Activated CD8-positive, alpha-beta memory T cell treated with anti-CD3 and anti-CD28 coated beads, Interleukin-2, amount 50 U/mL, for 1 hour (primary cell): ENCODE measurements around the gene CTDP1.
"Not testable (repeated sequence)": the region's sequence is repeated elsewhere in the genome, so short reads cannot be mapped to it uniquely, and the experiment has no call there.

Experiments
- DNase-seq: peaks from one replicate; pipeline ENCODE4 v3.0.0-alpha.2; 2020; ENCODE audit errors: extremely low read depth

CTDP1 gene

DNA sequence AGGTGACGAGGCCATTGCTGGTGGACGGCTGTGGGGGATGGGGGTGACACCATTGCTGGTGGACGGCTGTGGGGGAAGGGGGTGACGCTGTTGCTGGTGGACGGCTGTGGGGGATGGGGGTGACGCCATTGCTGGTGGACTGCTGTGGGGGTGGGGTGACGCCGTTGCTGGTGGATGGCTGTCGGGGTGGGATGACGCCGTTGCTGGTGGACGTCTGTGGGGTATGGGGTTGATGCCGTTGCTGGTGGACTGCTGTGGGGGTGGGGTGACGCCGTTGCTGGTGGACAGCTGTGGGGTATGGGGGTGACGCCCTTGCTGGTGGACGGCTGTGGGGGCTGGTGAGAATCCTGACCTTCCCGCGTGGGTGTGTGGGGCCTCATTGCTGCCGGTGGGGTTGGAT is 47.1 kb downstream of the CTDP1 start:
- no peak for DNase-seq

DNA sequence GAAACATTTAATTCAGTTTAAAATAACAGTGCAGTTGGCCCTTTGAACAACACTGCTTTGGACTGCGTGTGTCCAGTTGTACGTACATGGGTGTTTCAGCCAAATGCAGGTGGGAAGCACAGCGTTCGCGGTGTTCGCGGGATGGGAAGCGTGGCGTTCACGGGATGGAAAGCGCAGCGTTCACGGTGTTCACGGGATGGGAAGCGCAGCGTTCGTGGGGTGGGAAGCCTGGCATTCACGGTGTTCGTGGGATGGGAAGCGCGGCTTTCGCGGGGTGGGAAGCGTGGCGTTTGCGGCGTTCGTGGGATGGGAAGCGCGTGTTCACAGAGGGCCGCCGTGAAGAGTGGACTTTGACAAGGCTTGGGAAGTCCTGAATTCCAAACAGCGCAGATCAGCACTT is 47.6 kb downstream of the CTDP1 start:
- no peak for DNase-seq

DNA sequence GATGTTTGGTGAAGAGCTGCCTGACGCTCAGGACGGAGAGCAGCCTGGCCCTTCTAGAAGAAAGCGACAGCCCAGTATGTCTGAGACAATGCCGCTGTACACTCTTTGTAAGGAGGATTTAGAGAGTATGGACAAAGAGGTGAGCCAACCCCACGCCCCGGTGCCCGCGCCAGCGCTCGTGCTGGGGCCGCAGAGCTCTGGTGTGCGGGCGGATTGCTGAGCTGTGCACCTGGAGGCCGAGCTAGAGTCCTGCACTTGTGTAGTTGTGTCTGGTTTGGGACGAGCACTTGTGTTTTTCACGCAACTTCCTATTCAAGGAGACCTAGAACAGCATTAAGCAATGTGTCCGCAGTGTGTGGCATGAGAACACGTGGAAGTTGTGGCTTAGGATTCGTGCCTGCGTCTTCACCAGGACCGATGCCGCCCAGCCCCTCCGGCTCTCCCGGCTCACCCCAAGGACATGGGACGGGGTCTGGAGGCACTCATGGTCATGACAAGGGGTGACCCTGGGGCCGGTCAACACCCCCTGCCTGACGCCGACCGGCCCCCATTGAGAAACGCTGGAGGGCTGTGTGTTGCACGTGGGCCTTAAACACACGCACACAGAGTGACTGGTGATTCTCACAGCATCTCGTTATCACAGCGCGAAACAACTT is 49.5 kb downstream of the CTDP1 start:
- no peak for DNase-seq

GRCh38 chr18:79729611-79730010 is 50.0 kb downstream of the CTDP1 start:
- DNase-seq: no peak

- no peak for DNase-seq
Observed at GRCh38 chr18:79730804-79731203, 51.2 kb downstream of the CTDP1 start.

- DNase-seq: not testable (repeated sequence)
Observed at GRCh38 chr18:79731881-79732720, 52.5 kb downstream of the CTDP1 start.

DNA sequence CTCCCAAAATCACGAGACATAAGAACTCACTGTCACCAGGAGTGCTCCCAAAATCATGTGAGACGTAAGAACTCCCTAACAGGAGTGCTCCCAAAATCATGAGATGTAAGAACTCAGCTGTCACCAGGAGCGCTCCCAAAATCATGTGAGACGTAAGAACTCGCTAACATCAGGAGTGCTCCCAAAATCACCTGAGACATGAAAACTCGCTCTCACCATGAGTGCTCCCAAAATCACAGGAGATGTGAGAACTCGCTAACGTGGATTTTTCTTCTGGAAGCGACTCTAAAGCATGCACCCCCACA is 53.1 kb downstream of the CTDP1 start:
- no peak for DNase-seq

GRCh38 chr18:79733135-79733701 is 53.6 kb downstream of the CTDP1 start:
- no peak for DNase-seq

GRCh38 chr18:79733986-79734770 is 54.6 kb downstream of the CTDP1 start:
- no peak for DNase-seq

DNA sequence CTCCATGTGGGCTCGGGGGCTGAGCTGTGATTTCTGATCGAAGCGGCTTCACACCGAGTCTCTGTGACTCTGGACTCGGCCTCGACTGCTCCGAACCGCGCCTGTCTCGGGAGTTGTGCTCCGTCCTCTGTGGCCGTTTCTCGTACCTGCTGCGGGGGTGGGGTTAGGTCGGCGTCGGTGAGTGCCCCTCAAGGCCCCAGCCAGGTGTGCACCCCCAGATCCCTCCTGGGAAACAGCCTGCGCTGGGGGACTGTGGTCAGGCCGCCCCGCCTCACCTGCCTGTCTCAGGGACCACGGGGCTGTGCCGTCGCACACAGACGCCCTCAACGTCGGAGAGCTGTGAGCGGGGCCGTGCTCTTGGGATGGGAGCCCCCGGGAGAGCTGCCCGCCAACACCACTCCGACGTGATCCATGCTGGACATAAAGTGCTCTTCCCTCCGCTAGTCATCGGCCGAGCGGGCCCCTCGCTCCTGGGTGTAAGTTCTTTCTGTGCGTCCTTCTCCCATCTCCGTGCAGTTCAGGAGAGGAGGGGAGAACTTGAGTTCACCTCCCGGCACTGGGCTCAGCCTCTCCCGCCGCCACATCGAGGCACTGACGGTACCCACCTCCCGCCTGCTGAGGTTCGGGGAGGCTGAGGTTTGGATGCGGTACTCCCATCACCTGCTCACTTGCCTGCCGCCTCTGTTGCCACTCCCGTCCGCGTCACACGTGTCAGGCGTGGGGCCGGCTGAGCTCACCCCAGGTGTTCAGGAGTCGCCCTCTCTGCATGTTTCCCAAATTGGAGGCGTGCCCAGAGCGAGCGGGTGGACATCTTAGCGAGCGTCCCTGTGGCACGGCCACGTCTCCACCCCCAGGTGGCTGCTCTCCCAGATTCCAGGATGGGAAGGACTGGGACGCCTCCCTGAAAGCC is 55.7 kb downstream of the CTDP1 start:
- DNase-seq: no peak

- no peak for DNase-seq
Observed at GRCh38 chr18:79736230-79736629, 56.6 kb downstream of the CTDP1 start.

DNA sequence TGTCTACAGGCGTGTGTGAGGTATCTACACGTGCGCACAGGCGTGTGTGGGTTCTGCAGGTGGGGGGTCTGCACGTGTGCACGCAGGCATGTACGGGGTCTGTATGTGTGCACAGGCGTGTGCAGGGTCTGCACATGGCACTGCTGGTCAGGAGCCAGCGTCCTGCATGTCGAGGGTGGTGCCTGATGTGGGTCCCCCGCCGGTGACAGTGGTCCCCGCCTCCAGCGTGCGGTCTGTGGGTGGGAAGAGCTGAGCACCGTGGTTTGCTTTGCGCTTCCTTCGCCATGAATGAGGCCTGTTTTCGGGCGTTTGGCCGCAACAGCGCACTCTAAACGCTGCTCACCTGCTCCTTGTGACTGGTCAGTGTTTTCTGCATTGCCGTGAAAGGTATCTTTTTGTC is 57.2 kb downstream of the CTDP1 start:
- DNase-seq: no peak

GRCh38 chr18:79737426-79737825 is 57.8 kb downstream of the CTDP1 start:
- DNase-seq: no peak

GRCh38 chr18:79738041-79738461 is 58.4 kb downstream of the CTDP1 start:
- no peak for DNase-seq

DNA sequence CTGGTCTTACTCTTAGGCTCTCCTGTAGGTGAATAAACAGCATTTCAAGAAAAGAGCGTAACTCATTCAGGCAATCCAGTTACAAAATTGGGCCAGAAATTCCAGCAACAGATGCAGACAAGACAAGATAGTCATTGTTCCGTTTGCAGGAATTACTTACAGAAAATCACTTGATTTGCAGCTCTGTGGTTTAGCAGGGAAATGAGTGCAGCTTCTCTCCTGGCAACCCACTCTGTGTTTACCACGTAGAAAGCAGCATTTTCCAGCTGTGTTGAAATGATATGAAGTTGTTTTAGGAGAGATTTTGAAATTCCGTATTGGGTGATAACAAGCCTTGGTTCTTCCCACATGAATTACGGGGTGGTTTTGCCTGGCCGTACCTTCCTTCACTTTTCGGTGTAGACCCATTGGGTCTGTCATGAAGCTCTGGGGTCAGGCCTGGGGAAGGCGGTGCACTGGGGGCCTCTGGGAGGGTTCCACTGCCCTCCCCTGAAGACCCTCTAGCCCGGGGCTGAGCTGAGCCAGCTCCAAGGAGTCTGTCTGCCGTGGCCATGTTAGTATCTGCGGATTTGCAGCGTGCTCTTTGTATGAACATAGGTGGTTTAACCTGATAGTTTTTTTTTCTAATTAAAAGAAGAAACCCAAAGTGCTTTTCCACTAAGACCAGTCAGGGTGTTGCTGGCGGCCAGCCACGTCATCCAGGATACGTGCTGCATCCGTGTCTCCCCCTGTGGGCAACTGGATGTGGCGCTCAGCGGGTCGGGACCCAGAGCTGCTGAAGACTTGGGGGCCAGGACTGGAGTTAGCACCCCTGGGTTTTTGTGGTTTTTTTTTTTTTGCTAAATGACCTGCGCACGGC is 59.2 kb downstream of the CTDP1 start:
- DNase-seq: no peak

- DNase-seq: no peak
Observed at GRCh38 chr18:79739440-79739778, 59.8 kb downstream of the CTDP1 start.

GRCh38 chr18:79740047-79740446 is 60.4 kb downstream of the CTDP1 start:
- not testable (repeated sequence) for DNase-seq

- DNase-seq: no peak
Observed at GRCh38 chr18:79740521-79741361, 61.1 kb downstream of the CTDP1 start.

DNA sequence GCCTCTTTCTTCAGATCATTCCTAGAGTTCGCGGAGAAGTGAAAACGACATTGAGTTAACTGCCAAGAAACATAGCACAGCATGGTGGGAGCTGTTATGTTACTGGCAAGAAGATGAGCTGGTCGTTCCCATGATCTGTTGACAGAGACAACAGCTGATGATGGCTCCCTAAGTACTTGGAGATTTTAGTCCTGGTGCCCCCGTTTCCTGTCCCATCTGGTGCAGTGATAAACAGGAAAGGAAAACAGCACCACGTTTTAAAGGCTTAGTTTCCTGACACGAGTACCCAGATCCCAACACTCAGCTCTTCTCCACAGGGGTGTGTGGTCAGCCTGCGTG is 61.7 kb downstream of the CTDP1 start:
- DNase-seq: no peak

GRCh38 chr18:79742076-79742475 is 62.5 kb downstream of the CTDP1 start:
- DNase-seq: no peak
